Measurements from ENCODE around the gene TNRC6C. TPM values are rescaled to one million over a fixed set of nuclear protein-coding genes. Genes with fewer than 3 reads are reported as not detected.

Gene TNRC6C
- total and polyA plus RNA-seq, 2 of the 13 experiments (the other 11 are each of a cell fraction or from before 2014, with no cell fraction given) = 0.66 to 4.9 TPM

DNA sequence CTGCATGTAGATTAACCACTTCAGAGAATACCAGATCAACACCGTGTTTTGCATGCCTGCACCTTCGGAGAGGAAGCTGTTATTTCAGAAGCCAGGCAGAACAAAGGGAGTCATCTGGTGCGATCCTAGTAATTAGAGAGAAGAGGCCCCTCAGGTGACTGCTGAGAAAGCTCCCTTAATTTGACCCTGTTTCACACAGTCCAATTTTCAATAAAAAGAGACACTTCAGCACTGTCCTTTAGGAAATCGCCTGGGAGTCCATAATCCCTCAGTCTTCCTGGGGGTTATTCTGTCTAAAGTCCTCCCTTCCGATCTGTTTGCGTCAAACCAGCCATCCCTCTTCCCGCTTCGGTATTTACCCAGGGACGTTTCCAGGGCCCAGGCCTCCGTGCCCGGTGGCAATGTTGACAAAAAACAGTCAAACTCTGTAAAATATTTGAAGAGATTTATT, 23.4 kb upstream of the TNRC6C start (continued):
- TF ChIP-seq, protein P1, sequence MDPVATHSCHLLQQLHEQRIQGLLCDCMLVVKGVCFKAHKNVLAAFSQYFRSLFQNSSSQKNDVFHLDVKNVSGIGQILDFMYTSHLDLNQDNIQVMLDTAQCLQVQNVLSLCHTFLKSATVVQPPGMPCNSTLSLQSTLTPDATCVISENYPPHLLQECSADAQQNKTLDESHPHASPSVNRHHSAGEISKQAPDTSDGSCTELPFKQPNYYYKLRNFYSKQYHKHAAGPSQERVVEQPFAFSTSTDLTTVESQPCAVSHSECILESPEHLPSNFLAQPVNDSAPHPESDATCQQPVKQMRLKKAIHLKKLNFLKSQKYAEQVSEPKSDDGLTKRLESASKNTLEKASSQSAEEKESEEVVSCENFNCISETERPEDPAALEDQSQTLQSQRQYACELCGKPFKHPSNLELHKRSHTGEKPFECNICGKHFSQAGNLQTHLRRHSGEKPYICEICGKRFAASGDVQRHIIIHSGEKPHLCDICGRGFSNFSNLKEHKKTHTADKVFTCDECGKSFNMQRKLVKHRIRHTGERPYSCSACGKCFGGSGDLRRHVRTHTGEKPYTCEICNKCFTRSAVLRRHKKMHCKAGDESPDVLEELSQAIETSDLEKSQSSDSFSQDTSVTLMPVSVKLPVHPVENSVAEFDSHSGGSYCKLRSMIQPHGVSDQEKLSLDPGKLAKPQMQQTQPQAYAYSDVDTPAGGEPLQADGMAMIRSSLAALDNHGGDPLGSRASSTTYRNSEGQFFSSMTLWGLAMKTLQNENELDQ (CRISPR knock-in tag; IDR thresholded peaks at IDR 0.05; ENCODE audit: borderline replicate concordance) = no peak
- TF ChIP-seq, protein P2, sequence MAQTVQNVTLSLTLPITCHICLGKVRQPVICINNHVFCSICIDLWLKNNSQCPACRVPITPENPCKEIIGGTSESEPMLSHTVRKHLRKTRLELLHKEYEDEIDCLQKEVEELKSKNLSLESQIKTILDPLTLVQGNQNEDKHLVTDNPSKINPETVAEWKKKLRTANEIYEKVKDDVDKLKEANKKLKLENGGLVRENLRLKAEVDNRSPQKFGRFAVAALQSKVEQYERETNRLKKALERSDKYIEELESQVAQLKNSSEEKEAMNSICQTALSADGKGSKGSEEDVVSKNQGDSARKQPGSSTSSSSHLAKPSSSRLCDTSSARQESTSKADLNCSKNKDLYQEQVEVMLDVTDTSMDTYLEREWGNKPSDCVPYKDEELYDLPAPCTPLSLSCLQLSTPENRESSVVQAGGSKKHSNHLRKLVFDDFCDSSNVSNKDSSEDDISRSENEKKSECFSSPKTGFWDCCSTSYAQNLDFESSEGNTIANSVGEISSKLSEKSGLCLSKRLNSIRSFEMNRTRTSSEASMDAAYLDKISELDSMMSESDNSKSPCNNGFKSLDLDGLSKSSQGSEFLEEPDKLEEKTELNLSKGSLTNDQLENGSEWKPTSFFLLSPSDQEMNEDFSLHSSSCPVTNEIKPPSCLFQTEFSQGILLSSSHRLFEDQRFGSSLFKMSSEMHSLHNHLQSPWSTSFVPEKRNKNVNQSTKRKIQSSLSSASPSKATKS (CRISPR knock-in tag; IDR thresholded peaks at IDR 0.05) = no peak
- TF ChIP-seq, protein P3, sequence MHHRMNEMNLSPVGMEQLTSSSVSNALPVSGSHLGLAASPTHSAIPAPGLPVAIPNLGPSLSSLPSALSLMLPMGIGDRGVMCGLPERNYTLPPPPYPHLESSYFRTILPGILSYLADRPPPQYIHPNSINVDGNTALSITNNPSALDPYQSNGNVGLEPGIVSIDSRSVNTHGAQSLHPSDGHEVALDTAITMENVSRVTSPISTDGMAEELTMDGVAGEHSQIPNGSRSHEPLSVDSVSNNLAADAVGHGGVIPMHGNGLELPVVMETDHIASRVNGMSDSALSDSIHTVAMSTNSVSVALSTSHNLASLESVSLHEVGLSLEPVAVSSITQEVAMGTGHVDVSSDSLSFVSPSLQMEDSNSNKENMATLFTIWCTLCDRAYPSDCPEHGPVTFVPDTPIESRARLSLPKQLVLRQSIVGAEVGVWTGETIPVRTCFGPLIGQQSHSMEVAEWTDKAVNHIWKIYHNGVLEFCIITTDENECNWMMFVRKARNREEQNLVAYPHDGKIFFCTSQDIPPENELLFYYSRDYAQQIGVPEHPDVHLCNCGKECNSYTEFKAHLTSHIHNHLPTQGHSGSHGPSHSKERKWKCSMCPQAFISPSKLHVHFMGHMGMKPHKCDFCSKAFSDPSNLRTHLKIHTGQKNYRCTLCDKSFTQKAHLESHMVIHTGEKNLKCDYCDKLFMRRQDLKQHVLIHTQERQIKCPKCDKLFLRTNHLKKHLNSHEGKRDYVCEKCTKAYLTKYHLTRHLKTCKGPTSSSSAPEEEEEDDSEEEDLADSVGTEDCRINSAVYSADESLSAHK (CRISPR knock-in tag; IDR thresholded peaks at IDR 0.05; ENCODE audit: borderline replicate concordance) = no peak
- TF ChIP-seq DR1 (CRISPR knock-in tag; IDR thresholded peaks at IDR 0.05) = no peak
- TF ChIP-seq KDM6A (CRISPR knock-in tag; IDR thresholded peaks at IDR 0.05; ENCODE audit: low read depth) = no peak
- no peak for TF ChIP-seq RCOR2 (CRISPR knock-in tag; IDR thresholded peaks at IDR 0.05)
- TF ChIP-seq, protein P4, sequence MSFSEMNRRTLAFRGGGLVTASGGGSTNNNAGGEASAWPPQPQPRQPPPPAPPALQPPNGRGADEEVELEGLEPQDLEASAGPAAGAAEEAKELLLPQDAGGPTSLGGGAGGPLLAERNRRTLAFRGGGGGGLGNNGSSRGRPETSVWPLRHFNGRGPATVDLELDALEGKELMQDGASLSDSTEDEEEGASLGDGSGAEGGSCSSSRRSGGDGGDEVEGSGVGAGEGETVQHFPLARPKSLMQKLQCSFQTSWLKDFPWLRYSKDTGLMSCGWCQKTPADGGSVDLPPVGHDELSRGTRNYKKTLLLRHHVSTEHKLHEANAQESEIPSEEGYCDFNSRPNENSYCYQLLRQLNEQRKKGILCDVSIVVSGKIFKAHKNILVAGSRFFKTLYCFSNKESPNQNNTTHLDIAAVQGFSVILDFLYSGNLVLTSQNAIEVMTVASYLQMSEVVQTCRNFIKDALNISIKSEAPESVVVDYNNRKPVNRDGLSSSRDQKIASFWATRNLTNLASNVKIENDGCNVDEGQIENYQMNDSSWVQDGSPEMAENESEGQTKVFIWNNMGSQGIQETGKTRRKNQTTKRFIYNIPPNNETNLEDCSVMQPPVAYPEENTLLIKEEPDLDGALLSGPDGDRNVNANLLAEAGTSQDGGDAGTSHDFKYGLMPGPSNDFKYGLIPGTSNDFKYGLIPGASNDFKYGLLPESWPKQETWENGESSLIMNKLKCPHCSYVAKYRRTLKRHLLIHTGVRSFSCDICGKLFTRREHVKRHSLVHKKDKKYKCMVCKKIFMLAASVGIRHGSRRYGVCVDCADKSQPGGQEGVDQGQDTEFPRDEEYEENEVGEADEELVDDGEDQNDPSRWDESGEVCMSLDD (CRISPR knock-in tag; IDR thresholded peaks at IDR 0.05; ENCODE audit: borderline replicate concordance) = no peak
- TF ChIP-seq BCL6 (CRISPR knock-in tag; IDR thresholded peaks at IDR 0.05) = 0 out of 2 replicates have a peak, but pooled peaks have one; percentile 10
- no peak for TF ChIP-seq DPF2 (CRISPR knock-in tag; IDR thresholded peaks at IDR 0.05; ENCODE audit: borderline replicate concordance, low read depth)
- TF ChIP-seq, protein P5, sequence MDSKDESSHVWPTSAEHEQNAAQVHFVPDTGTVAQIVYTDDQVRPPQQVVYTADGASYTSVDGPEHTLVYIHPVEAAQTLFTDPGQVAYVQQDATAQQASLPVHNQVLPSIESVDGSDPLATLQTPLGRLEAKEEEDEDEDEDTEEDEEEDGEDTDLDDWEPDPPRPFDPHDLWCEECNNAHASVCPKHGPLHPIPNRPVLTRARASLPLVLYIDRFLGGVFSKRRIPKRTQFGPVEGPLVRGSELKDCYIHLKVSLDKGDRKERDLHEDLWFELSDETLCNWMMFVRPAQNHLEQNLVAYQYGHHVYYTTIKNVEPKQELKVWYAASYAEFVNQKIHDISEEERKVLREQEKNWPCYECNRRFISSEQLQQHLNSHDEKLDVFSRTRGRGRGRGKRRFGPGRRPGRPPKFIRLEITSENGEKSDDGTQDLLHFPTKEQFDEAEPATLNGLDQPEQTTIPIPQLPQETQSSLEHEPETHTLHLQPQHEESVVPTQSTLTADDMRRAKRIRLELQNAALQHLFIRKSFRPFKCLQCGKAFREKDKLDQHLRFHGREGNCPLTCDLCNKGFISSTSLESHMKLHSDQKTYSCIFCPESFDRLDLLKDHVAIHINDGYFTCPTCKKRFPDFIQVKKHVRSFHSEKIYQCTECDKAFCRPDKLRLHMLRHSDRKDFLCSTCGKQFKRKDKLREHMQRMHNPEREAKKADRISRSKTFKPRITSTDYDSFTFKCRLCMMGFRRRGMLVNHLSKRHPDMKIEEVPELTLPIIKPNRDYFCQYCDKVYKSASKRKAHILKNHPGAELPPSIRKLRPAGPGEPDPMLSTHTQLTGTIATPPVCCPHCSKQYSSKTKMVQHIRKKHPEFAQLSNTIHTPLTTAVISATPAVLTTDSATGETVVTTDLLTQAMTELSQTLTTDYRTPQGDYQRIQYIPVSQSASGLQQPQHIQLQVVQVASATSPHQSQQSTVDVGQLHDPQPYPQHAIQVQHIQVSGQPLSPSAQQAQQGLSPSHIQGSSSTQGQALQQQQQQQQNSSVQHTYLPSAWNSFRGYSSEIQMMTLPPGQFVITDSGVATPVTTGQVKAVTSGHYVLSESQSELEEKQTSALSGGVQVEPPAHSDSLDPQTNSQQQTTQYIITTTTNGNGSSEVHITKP (CRISPR knock-in tag; IDR thresholded peaks at IDR 0.05; ENCODE audit: low read depth) = no peak
- TF ChIP-seq, protein P6, sequence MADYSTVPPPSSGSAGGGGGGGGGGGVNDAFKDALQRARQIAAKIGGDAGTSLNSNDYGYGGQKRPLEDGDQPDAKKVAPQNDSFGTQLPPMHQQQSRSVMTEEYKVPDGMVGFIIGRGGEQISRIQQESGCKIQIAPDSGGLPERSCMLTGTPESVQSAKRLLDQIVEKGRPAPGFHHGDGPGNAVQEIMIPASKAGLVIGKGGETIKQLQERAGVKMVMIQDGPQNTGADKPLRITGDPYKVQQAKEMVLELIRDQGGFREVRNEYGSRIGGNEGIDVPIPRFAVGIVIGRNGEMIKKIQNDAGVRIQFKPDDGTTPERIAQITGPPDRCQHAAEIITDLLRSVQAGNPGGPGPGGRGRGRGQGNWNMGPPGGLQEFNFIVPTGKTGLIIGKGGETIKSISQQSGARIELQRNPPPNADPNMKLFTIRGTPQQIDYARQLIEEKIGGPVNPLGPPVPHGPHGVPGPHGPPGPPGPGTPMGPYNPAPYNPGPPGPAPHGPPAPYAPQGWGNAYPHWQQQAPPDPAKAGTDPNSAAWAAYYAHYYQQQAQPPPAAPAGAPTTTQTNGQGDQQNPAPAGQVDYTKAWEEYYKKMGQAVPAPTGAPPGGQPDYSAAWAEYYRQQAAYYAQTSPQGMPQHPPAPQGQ (CRISPR knock-in tag; IDR thresholded peaks at IDR 0.05; ENCODE audit: borderline replicate concordance) = no peak
- TF ChIP-seq ZNF441 (CRISPR knock-in tag; IDR thresholded peaks at IDR 0.05; ENCODE audit: borderline replicate concordance) = no peak
- no peak for TF ChIP-seq ZNF431 (CRISPR knock-in tag; IDR thresholded peaks at IDR 0.05; ENCODE audit: borderline replicate concordance, low read depth)
